Activated CD4-positive, alpha-beta T cell treated with anti-CD3 and anti-CD28 coated beads, Interleukin-2, amount 50 U/mL, for 48 hours (primary cell): Measurements from ENCODE around the gene CPNE1.

ENCODE experiments used
- DNase-seq, 2 experiments: peaks; one replicate each; pipeline ENCODE4 v3.0.0-alpha.2; 2020

The CPNE1 gene

DNA sequence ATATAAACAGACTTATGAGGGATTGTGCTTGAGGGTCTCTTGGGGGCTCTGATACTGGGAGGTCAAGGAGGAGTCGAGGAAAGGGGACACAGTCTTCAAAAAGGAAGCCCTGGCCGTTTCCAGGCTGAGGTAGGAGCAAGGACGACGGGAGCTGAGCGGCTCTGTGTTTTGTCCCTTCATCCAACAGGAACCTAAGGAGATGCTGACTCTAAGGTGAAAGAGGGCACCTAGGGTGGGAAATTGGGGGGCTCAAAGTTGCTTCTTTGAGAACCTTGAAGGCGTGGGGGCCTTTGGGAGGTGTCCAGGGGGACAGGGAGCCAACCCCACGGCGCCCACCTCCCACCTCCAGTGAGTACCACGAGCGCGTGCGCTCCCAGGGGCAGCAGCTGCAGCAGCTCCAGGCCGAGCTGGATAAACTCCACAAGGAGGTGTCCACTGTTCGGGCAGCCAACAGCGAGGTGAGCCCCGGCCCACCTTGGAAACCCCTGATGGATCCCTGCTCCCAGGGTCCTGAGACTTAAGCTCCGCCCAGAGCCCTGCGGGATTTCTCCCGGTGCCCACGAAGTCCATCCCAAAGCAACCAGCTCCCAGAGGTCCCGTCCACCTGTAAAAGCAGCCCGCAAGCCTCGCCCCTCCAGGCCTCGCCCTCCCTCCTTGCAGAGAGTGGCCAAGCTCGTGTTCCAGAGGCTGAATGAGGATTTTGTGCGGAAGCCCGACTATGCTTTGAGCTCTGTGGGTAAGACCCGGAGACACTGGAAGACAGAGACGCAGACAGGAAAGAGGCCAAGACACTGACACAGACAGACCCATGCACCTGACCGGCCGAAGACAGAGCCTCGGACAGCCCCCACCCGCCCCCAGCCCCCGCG, 46.2 kb downstream of the CPNE1 start:
- DNase-seq: peak; percentile 27 to 38

DNA sequence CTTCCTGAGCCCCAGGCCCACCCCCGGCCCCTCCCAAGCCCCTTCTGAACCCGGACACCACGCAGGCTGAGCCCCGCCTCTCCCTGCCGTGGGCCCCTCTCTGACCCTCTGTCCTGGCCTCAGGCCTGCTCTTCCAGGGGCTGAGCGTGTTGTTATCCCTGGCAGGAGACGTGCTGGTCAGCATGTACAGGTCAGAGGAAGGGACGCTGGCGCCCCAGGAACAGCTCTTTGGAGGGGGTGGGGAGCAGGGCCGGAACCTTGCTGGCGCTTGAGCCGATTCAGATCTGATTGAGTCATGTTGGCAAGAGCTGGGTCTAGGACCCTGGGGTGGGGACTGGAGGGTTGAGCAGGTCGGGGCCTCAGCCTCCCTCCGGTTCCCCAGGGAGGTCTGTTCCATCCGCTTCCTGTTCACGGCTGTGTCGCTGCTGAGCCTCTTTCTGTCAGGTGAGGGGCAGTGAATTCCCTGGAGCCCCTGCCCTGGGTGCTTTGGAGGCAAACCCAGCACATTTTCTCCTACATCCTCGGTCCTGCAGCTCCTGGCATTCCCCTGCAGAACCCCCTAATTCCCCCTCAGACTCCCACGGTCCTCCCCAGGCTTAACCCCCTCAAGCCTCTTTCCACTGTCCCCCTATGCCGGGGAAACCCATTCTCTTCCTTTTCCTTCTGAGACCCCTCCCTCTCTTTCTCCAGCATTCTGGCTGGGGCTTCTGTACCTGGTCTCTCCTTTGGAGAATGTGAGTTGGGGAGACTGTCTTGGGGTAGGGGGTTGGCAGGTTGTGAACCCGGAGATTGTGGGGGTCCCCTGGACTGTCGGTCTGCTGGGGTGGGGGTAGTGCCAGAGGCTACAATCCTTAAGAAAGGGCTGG, 47.1 kb downstream of the CPNE1 start:
- DNase-seq: peak; percentile 56 to 65

- peak; percentile 74 to 80 for DNase-seq
Observed at GRCh38 chr20:35616465-35617396, 48.0 kb downstream of the CPNE1 start.

DNA sequence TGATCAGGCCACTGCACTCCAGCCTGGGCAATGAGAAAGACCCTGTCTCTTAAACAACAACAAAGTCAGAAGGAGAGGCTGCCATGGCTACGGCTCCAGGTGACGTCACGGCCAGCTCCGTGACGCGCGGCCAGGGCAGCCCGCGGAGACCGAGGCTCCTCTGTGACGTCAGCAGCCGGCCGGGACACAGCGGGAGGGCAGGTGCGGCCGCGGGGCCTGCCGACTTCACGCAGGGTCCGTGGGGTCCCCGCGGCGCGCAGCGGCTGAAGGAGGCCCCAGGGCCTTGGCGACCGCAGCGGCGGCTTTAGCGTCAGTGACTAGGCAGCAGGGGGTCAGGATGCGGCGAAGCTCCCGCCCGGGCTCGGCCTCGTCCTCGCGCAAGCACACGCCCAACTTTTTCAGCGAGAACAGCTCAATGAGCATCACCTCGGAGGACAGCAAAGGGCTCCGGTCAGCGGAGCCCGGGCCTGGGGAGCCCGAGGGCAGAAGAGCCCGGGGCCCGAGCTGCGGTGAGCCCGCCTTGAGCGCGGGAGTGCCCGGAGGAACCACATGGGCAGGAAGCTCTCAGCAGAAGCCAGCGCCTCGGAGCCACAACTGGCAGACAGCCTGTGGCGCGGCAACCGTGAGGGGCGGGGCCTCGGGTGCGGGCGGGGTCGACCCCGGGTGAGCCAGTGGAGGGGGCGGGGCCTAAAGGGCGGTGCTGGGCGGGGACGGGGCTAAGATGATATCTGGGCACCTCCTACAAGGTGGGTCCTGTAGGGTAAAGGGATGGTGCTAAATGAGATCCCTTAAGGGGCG, 48.8 kb downstream of the CPNE1 start, which contains the start of gene SPAG4:
Gene SPAG4 (plus strand): TSS at position 163 of the 798 bp plus-strand sequence. CDS start 175 bp downstream, at position 338.
- peak; percentile 100 for DNase-seq

DNA sequence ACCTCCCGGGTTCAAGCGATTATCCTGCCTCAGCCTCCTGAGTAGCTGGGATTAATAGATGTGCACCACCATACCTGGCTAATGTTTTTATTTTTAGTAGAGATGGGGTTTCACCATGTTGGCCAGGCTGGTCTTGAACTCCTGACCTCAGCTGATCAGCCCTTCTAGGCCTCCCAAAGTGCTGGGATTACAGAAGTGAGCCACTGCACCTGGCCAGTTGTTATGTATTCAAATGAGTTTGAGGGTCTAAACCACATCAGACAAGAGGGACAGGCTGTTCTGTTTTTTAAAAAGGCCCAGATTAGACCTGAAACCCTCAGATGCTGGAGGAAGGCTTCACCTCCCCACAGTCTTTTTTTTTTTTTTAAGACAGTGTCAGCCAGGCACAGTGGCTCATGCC, 53.2 kb downstream of the CPNE1 start:
- DNase-seq: no peak

GRCh38 chr20:35610833-35611427, 53.8 kb downstream of the CPNE1 start:
- no peak for DNase-seq

DNA sequence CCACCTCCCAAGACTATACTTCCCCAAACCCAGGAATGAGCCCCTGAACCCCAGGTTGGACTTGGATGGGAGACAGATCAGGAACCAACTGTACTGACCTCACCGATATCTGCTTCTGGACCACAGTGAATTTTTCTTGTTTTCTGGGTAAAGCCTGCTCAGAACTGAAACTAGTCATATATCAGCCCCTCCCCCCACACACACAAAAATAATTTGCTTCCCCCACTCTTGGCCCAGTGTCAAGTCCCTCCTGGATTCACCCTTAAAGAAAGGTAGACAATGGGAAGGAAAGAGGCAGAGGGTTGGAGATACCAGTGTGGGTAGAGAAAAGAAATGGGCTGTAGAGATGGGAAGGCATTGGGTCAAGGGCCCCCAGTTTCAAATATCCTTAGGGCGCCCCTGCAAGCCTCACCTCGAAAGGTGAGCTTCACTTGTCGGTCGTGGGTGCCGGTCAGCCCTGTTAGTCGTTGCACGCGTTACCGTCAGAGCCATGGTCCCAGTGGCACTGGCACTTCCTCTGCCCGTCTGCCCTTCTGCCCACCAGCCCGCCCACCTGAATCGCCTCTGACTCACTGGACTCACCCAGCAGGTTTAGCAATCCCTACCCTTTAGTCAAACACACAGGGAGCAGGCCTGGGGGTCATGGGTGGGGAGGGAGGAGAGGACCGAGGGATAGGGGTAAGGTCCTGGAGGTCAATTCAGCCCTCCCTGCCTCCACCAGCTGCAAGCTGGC, 57.5 kb downstream of the CPNE1 start:
- no peak for DNase-seq

DNA sequence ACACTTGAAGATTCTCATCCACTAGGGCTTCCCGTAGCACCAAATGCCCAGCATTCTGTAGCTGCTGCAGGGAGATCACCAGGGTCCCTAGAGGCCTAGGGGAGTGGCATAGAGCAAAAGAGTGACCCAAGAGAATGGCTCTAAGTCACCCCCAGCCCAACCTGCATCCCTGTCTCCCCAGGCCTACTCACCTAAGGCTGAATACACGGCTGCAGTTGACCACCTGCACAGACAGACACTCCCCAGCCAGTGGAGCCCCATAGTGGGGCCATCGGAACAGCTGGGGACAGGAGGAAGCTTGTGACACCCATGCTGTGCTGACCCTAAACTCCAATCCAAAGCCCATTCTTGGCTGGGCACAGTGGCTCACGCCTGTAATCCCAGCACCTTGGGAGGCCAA, 58.6 kb downstream of the CPNE1 start:
- no peak for DNase-seq

GRCh38 chr20:35604449-35604747, 60.3 kb downstream of the CPNE1 start:
- DNase-seq: peak; percentile 20 to 21

DNA sequence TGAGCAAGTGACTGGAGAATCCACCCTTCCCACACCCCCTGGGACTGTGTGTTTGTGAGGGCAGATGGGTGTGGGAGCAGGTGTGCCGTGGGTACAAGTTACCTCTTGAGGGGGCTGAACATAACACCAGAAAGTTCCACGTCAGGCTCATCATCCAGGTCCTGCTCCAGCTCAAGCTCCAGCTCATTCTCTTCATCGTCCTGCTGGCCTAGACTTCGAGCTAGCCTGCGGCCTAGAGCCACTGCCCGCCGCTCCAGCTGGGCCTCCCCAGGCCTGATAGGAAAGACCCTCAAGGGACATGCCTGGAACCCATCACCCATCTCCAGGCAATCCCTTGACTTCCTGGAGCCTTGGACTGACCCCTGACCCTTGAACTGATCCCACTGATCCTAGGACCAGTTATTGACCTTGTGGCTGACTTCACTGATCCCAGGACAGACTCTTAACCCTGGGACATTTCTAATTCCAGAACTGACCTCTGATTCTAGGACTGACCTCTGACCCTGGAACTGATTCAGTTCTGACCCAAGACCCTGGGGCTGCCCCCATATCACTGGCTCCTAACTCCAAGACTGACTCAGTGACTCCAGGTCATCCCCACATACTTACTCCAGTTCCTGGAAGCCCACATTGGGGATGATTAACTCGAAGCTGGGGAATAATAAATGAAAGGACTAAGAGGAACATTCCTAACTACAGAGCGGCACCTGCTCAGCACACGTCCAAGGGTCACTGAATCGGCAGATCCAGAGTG, 60.8 kb downstream of the CPNE1 start:
- DNase-seq: no peak

DNA sequence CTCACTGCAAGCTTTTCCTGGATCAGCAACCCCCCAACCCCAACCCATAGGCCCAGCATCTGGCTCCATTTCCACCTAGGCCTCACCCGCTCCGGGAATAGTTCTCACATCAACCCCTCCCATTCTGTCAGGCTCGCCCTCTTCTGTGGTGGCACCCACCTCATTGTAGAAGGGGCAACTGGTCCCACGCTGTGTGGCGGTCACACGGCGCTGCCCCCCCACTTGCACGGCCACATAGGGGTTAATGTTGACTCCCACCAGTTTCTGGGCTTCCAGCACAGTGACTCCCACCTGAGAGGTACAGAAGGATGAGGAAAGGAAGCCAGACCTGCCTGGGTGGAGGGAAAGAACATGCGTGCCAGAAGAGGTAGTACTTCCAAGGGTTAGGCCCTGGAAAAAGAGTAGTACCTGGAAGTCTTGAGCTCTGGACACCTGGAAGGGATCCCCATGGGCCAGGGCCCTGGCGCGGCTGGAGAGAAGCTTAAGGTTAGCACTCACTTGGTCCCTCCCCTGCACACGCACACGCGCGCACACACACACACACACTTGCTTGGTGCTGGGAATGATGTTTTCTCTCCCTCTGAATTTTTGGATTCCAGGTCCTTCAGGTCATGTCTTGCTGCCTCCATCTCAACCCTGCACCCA, 61.7 kb downstream of the CPNE1 start:
- no peak for DNase-seq

DNA sequence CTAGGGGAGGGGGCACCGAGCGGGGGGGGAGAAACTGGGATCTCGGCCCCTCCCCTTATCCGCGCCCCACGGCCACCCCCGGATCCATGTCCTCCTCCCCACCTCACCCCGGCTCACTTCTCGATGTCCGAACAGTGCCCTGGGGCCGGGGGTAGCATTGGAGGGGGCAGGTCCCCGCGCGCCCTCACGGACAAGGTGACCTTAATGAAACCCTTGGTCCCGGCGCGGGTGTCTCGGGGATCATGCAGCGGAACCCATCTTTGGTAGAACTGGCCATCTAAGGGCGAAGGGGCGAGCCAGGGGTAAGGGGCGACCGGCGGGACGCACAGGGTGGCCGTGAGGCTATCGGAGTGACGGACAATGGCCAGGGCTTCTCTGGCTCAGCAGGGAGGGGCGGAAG, 62.7 kb downstream of the CPNE1 start:
- no peak for DNase-seq

DNA sequence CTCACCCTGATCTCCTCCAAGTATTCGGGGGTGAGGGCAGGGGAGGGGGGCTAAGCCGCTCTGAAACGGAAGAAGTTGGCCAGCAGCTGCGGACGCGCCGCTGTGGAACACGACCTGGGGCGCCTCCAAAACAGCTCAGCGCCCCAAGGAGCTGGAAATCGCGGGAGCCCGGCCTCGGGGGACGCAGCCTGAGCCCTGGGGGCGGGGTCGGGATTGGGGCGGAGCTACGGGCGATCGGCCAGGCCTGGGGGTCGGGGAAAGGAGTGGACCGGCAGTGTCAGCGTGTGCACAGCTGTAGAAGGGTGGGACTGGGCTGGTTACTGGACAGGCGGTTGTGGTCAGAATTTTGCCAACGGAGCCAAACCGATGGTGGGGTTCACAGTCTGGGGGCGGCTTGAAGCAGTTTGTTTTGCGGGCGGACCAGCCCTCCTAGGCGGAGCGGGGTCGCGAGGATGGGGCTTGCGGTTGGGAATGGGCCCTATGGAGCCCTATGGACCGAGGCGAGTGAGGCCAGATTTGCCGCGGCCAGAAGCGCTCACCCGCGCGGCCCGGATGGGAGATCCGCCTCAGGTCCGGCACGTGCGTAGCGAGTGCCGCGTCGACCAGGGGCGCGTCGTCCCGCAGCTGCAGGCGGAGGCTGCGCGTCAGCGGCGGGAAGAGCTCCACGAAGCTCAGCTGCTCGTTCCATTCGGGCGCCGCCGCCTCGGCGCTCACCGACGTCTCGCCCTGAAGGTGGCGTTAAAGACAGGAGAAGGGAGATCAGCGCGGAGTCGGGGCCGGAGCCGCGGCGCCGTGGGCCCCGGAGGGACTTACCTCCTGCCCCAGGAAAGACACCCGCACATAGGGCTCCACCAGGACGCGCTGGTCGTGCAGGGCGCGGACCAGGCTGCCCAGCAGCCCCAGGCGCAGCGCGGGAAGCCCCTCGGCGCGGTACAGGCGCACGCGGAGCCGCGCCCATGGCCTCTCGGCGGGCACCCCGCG, 63.4 kb downstream of the CPNE1 start:
- peak; percentile 79 to 84 for DNase-seq

- DNase-seq: no peak
Observed at GRCh38 chr20:35600176-35600992, 64.3 kb downstream of the CPNE1 start.

DNA sequence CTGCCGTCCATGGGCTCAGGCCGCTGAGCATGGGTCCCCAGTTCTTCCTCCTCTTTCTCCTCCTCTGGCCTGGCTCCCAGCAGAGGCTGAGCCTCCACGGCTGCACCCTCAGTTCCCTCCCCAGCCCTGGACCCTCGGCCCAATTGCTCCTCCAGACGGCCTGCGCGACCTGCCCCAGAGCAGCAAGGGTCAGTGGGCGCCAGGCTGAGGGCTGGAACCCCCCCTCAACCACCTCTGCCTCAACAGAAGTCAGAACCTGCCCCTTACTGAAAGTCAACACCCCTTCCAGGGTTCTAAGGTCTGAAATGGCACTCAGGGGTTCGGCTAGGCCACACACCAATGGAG, 65.0 kb downstream of the CPNE1 start:
- no peak for DNase-seq

- DNase-seq: no peak
Observed at GRCh38 chr20:35598899-35599775, 65.6 kb downstream of the CPNE1 start.
